LNCaP clone FGC (cell line): ENCODE measurements around the gene MYADML2.

ENCODE experiments used
- DNase-seq: peaks from one replicate; pipeline ENCODE4 v3.0.0-alpha.2; 2011; ENCODE audit warnings: low read depth
- H3K4me3 ChIP-seq: 2 replicates; pipeline ENCODE4 v1.5.1; 2011; ENCODE audit warnings: mild to moderate bottlenecking, low read depth, low read length, control low read depth
- TF ChIP-seq, protein P1 (sequence below): IDR thresholded peaks from 2 replicates; pipeline ENCODE4 v1.5.1; 2012; ENCODE audit warnings: mild to moderate bottlenecking; ENCODE audit not compliant: control insufficient read depth, insufficient read depth; ENCODE audit errors: extremely low read depth

The MYADML2 gene

DNA sequence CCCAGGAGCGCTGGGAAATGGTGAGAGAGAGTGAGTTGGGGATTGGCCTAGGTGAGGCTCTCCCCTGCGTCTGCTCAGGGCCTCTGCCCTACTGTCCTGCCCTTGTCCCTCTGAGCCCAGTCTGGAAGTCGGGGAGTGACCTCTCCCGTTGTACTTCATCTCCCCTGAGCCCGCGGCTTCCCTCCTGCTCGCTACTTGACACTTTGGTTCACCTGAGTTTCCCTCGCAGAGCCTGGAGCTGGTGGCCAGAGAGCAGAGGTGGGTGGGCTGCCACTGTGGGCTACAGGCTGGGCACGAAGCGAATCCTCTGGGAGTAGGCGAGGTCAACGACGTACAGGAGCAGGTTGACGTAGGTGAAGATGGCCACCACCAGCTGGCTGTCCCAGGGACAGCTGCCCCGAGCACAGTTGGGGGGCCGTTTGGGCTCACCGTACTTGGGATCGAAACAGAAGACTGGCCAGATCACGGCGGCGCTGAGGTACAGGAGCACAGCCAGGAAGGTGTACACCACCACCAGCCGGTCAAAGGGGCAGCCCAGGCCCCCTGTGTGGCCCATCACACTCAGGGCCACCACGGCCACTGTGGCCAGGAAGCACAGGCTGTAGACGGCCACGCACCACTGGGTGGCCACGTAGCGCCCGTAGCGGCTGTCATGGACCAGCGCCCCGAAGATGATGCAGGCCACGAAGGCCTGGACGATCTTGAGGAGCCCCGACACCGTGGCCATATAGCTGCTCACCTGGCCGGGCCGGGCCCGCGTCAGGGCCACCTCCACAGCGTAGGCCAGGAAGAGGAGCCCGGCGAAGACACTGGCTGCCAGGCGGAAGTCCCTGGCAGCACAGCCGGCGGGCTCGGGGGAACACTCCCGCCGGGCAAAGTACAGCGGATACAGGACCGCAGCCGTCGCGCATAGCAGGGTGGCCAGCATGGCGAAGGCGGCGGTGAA is 6.2 kb downstream of the MYADML2 start:
- no peak for DNase-seq
- TF ChIP-seq, protein P1, sequence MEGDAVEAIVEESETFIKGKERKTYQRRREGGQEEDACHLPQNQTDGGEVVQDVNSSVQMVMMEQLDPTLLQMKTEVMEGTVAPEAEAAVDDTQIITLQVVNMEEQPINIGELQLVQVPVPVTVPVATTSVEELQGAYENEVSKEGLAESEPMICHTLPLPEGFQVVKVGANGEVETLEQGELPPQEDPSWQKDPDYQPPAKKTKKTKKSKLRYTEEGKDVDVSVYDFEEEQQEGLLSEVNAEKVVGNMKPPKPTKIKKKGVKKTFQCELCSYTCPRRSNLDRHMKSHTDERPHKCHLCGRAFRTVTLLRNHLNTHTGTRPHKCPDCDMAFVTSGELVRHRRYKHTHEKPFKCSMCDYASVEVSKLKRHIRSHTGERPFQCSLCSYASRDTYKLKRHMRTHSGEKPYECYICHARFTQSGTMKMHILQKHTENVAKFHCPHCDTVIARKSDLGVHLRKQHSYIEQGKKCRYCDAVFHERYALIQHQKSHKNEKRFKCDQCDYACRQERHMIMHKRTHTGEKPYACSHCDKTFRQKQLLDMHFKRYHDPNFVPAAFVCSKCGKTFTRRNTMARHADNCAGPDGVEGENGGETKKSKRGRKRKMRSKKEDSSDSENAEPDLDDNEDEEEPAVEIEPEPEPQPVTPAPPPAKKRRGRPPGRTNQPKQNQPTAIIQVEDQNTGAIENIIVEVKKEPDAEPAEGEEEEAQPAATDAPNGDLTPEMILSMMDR, result no peak
- no peak overlapping the region for H3K4me3 ChIP-seq

DNA sequence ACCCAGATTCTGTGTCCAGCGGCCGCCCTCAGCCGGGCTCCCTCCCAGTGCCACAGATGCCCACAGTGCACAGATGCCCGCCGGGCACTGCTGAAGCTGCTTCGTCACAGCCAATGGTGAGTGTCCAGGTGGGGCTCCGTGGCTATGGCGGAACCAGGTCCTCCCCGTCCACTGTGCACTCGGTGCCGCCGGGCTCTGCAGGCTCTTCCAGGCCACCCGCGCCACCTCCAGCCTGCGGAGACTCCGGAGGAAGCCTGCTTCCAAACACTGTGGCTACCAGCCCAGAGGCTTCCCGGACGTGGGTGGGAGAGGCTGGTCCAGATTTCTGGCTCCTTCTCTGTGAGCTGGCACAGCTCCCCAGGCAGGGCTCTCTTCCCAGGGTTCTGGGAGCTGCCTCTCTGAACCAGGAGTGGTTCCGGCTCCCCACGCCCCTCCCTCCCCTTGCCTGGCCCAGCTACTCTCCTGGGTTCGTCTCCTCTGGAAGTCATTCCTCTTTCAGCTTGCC is 7.1 kb downstream of the MYADML2 start:
- no peak for DNase-seq
- TF ChIP-seq, protein P1, result no peak
- H3K4me3 ChIP-seq, result no peak overlapping the region

DNA sequence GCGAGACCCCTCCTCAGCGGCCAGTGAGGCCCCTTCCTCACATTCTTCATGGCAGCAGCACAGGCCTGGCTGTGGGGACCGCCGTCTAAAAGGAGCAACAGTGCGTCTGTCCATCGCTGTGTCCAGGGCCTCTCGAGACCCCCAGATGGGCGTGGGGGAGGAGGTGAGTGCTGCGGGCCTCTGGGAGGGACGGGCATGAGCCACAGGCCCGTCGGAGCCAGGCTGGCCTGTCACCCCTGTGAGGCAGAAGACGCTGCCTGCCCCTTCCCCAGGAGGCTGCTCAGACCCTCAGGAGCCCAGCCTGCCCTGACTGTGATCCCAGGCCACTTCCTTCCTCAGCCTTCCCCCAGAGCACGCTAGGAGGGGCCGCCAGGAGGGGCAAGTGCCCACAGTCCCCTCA is 7.8 kb downstream of the MYADML2 start:
- DNase-seq, result no peak
- H3K4me3 ChIP-seq, result no peak overlapping the region
- TF ChIP-seq, protein P1, result no peak

DNA sequence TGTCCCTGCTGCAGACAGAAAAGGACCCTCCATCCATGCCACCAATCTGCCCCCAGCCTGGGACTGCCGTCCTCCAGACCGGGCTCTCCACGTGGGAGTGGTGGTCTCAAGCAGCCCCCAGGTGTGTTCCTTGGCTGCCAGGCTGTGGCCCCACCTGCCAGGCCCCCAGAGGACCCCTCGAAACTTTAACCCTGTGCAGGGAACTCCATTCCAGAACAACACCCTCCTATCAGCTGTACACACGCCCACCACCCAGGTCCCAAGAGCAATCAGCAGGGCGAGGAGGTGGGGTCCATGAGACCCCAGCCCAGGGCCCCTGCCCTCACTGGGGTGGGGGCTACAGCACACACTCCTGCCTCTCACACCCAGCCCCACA is 11.3 kb downstream of the MYADML2 start:
- TF ChIP-seq, protein P1, result no peak
- peak overlapping the region; percentile 96 for H3K4me3 ChIP-seq

DNA sequence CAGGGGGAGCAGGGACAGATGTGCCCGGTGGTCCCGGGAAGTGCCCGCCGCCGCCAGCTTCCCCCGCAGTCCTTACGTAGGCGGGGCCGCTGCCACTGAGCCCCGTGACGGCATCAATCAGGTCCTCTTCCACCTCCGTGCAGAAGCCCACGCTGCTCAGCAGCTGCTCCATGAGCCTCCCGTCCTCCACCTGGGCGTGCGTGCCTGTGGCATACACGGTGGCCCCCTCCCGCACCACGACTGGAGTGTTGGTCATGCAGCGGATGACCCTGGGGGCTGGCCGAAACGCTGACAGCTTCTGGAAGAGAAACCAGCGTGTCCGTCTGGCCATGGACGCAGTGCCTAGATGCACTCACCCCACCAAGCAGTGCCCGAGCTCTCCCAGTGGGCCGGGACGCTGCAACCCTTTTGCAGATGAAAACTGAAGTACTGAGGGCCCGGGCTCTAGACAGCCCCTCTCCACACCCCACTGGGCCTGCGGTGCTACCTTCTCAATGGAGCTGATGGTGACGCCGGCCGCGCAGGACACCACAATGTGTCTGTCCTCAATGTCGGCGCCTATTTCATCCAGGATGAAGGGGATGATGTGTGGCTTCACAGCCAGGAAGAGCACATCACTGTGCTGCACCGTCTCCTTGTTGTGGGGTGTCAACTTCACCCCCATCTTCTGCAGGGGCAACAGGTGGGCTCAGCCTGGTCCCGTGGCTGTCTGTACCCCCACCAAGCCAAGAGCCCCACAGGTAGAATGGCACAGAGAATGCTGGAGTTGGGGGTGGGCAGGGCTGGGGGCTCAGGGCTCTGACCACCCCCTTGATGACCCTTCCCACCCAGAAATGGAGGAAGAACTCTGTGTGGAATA is 12.0 kb downstream of the MYADML2 start:
- no peak for DNase-seq
- TF ChIP-seq, protein P1, result no peak
- H3K4me3 ChIP-seq, result no peak overlapping the region

More for the DNA sequence above, 11.3 kb downstream of the MYADML2 start:
- no peak for DNase-seq

DNA sequence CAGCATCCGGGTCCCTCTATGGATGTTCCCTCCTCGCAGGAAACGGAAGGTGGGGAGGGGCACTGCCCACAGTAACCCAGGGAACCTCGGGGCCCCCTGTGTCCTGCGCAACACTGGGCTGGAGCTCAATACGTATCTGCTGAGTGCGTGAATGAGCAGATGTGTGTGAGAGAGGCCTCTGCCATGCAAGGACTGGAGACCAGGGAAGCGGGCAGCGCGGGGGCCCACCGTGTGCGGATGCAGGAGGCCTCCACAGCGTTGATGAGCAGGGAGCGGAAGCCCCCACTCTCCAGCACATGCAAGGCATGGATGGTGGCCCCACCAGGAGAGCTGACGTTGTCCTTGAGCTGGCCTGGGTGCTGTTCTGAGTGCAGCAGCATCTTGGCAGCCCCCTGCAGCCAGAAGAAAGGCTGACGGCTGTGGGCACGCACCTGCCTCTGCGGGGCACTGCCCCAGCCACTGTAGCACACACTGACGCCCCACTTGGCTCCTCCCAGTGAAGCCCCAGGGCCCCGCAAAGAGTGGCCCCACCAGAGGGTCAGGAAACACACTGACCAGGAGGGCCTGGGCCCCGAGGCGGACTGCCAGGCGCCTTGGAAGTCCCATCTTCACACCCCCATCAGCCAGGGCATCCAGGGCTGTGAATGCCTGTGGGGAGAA is 12.8 kb downstream of the MYADML2 start:
- H3K4me3 ChIP-seq, result no peak overlapping the region
- no peak for DNase-seq
- TF ChIP-seq, protein P1, result no peak
